Measurements from ENCODE around the gene PIK3C2A.

DNA sequence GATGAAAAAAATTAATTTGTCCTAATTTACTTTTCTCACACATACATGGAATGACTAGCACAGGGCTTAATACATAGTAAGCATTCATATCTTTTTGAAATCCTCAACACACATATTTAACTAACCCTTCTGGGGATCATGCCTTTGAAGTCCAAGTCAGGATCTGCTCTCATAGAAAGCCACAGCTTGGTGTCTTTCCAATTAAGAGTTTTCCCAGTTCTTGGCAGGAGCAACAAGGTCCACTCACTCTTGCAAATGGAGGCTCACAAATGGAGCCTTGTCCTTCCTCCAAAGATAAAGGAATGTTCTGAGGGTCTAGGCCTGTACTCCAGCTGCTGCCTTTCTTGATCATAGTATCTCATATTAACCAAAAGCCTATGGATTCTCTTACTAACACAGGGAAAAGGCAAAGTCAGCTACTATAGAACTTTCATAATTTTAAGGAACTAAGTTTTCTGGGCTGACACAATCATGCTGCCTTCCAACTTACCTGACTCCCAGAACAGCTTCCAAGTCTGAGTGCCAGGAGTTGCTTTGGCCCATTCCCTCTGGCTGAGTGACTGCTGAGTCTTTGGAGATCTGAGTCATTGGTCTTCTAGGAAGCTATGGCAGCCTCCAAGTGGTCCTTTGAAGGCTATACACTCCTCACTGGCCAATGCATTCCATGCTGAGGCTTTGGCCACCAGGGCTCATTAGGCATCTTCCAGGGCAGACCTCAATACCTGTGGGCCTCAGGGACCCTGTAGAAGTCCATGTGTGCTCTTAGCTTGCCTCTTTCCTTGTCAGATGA, 43.0 kb upstream of the PIK3C2A start:
- no peak for TF ChIP-seq PAX5 (IDR thresholded peaks at IDR 0.05; ENCODE audit: insufficient read depth, low read length, severe bottlenecking)
- no peak for TF ChIP-seq POLR2AphosphoS5 (IDR thresholded peaks at IDR 0.05; ENCODE audit: low read depth, low read length)
- TF ChIP-seq POLR2A (IDR thresholded peaks at IDR 0.05; ENCODE audit: low read depth, low read length), result no peak
- no peak for TF ChIP-seq TAF1 (IDR thresholded peaks at IDR 0.05; ENCODE audit: low read depth, low read length)
- TF ChIP-seq POU2F2 (IDR thresholded peaks at IDR 0.05; ENCODE audit: low read depth, low read length), result no peak

Data from GM12891 (cell line).